Right cardiac atrium (tissue), 5 donors: ENCODE measurements around the gene LIFR. TPM values are rescaled to one million over a fixed set of nuclear protein-coding genes. Genes with fewer than 3 reads are reported as not detected.

Experiments used
- ATAC-seq, 2 donors: fragments of 200-7000 bp; cut with Tn5 transposase; one replicate each; pipeline versions ENCODE4 v1.8.0 to v1.9.1; 2020; ENCODE audit warnings: moderate library complexity in 2 of 2, mild to moderate bottlenecking in 1 of 2
- DNase-seq, 3 donors: peaks; one replicate each; pipeline ENCODE4 v3.0.0-alpha.2; 2020
- H3K27ac ChIP-seq: one replicate; pipeline ENCODE4 v1.5.1; 2013; ENCODE audit warnings: mild to moderate bottlenecking, low read length, control low read depth, moderate library complexity
- H3K27me3 ChIP-seq: one replicate; pipeline ENCODE4 v1.6.1; 2013; ENCODE audit not compliant: control insufficient read depth, insufficient read depth
- H3K4me1 ChIP-seq: one replicate; pipeline ENCODE4 v1.6.1; 2013; ENCODE audit warnings: low read length; ENCODE audit not compliant: control insufficient read depth, insufficient read depth
- H3K4me3 ChIP-seq: one replicate; pipeline ENCODE4 v1.5.1; 2013; ENCODE audit warnings: low read length, control low read depth
- H3K9me3 ChIP-seq: one replicate; pipeline ENCODE4 v1.6.1; 2013; ENCODE audit warnings: low read length; ENCODE audit not compliant: control insufficient read depth
- WGBS: extraction: QIAGEN DNeasy Blood & Tissue Kit; methylation state at CpG from one replicate; pipeline ENCODE4 v1.1.7; 2013; 5-methylcytosine and 5-hydroxymethylcytosine counted together
- intact Hi-C, 4 donors: fragments of 100-400 bp; cut with DNase I; formaldehyde crosslinking; loops; one replicate each; pipeline versions ENCODE4 v1.11.0 to v1.14.0; 2022 to 2023
- polyA plus RNA-seq: library from polyadenylated mRNA; stranded (reverse); fragments of 200-250 nt; gene quantifications from one replicate; pipeline ENCODE4 v1.2.3, GENCODE V29; 2013
- total RNA-seq, 4 donors: library from RNA; stranded (reverse); fragmentation: NEBNext Ultra II Directional; extraction: Animal tissue kit (Norgen Biotek cat#: 25700); gene quantifications; one replicate each; pipeline ENCODE4 v1.2.1, GENCODE V29; 2021
- donor health status: healthy with polysubstance abuse.
- donor health status: DM: no; HTN: yes; CAD: no.
- donor health status: DM: no; HTN: no; CAD: no.
- donor health status: DM: no; HTN: yes; CAD: no; lungs with severe emphysema.
- donor health status: DM: yes; HTN: yes; CAD: no.

LIFR gene
- total and polyA plus RNA-seq, 5 donors = 16.8 to 66.9 (median 63.1) TPM

GRCh38 chr5:38467353-38468040 lies 88.9 kb downstream of the LIFR start:
- intact Hi-C loops = no loop called here
- 14% methylated on average over 22 of the region's 22 CpGs for WGBS
- peak overlapping the region; percentile 80 for H3K27ac ChIP-seq
- DNase-seq = peak; percentile 77 to 91 (median 91)
- ATAC-seq = peak; percentile 63 to 70
- no peak overlapping the region for H3K4me3 ChIP-seq
- H3K4me1 ChIP-seq = peaks cover 41% of the 10 kb centered on the region
- no peaks in the 10 kb centered on the region for H3K27me3 ChIP-seq
- no peaks in the 10 kb centered on the region for H3K9me3 ChIP-seq

GRCh38 chr5:38466424-38467189 lies 89.8 kb downstream of the LIFR start:
- H3K27ac ChIP-seq = peak overlapping the region; percentile 80
- H3K4me3 ChIP-seq = no peak overlapping the region
- no peaks in the 10 kb centered on the region for H3K27me3 ChIP-seq
- peak; percentile 87 to 95 (median 93) for DNase-seq
- peak; percentile 68 to 72 for ATAC-seq
- no peaks in the 10 kb centered on the region for H3K9me3 ChIP-seq
- H3K4me1 ChIP-seq = peaks cover 41% of the 10 kb centered on the region
- 46% methylated on average over 24 of the region's 24 CpGs for WGBS
- intact Hi-C loops = no loop called here

GRCh38 chr5:38465702-38466423 lies 90.6 kb downstream of the LIFR start:
- WGBS = 78% methylated on average over 9 of the region's 9 CpGs
- Histone ChIP-seq H3K4me3 (no peak overlapping the region), H3K27ac (peak overlapping the region; percentile 80), H3K4me1 (peaks cover 41% of the 10 kb centered on the region), H3K9me3 (no peaks in the 10 kb centered on the region), H3K27me3 (no peaks in the 10 kb centered on the region)
- DNase-seq = peak in 1 of 3 donors; percentile 48
- intact Hi-C loops = no loop called here
- ATAC-seq = no peak

DNA sequence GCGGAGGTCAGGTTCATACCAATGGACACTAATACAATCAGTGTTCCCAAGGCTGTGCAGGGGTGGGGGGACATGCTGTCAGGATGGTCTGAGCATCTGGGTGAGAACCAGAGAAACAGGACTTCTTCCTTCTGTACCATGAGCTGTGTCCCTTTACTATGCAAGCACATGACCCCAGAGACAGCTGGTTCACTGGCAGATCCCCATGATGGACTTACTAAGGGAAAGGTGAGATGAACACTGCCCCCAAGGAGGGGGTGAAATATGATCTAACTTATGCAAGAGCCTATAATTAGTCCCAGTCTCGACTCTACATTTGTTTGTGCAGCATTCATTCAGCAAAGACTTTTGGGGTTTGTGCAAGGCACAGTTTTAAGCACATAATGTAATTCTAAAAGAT lies 91.4 kb downstream of the LIFR start:
- Histone ChIP-seq H3K27me3 (no peaks in the 10 kb centered on the region), H3K27ac (peak overlapping the region; percentile 64), H3K4me3 (no peak overlapping the region), H3K4me1 (peaks cover 41% of the 10 kb centered on the region), H3K9me3 (no peaks in the 10 kb centered on the region)
- WGBS = 59% methylated on average over 2 of the region's 2 CpGs
- no peak for ATAC-seq
- intact Hi-C loops = no loop called here
- no peak for DNase-seq

DNA sequence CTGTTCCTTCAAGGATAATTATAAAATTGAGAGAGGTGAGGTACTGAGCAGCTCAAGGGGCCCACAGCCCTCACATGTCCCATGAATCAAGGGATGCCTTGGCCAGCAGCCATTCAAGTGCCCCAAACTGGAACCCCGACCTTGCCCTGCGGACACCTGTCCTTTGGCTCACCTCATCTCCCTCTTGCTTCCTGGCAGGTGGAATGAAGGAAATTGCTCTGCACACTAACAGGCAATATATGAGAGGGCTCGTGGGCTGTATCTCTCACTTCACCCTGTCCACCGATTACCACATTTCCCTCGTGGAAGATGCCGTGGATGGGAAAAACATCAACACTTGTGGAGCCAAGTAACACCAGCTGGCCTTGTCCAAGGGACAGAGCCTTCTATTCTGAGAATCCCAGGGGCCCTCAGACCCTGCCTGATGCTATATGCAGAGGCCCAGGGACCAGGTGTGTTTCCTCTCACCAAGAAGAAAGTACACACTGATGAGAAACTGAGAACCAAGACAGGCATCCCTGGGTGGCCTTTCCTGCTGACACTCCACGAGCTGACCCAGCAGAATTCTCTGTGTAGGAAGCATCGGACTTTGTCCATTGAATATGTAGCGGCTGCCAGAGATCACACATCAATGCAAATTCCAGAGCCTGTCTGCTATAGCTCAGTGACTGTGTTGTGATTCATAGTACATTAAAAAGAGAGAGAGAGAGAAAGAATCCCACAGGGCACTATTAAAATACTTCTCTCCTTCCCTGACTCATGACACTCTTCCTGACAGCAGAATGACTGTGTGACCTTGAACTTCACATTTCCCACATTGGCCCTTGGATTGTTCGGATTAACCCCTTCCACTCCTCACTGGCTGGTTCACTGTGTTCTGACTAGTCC lies 92.6 kb downstream of the LIFR start:
- peaks cover 31% of the 10 kb centered on the region for H3K4me1 ChIP-seq
- peak in 1 of 2 donors; percentile 41 for ATAC-seq
- intact Hi-C loops = no loop called here

GRCh38 chr5:38462976-38463633 lies 93.3 kb downstream of the LIFR start:
- DNase-seq = no peak
- Histone ChIP-seq H3K4me1 (peaks cover 24% of the 10 kb centered on the region), H3K9me3 (no peaks in the 10 kb centered on the region), H3K27ac (peak overlapping the region; percentile 82), H3K4me3 (no peak overlapping the region), H3K27me3 (no peaks in the 10 kb centered on the region)
- 48% methylated on average over 7 of the region's 7 CpGs for WGBS
- ATAC-seq = no peak
- intact Hi-C loops = no loop called here

More for the DNA sequence above, 92.6 kb downstream of the LIFR start:
- H3K9me3 ChIP-seq = no peaks in the 10 kb centered on the region
- 26% methylated on average over 10 of the region's 10 CpGs for WGBS
- peak in 1 of 3 donors; percentile 49 for DNase-seq
- no peaks in the 10 kb centered on the region for H3K27me3 ChIP-seq
- no peak overlapping the region for H3K4me3 ChIP-seq
- peak overlapping the region; percentile 82 for H3K27ac ChIP-seq

GRCh38 chr5:38458174-38458573 lies 98.3 kb downstream of the LIFR start:
- no peak for ATAC-seq
- H3K4me3 ChIP-seq = no peak overlapping the region
- no peak overlapping the region for H3K27ac ChIP-seq
- WGBS = 96% methylated on average over 8 of the region's 8 CpGs
- no peaks in the 10 kb centered on the region for H3K9me3 ChIP-seq
- no peaks in the 10 kb centered on the region for H3K27me3 ChIP-seq
- no peaks in the 10 kb centered on the region for H3K4me1 ChIP-seq
- DNase-seq = no peak
- intact Hi-C loops = no loop called here

GRCh38 chr5:38456657-38457399 lies 99.6 kb downstream of the LIFR start:
- ATAC-seq (no peak), DNase-seq (no peak)
- Histone ChIP-seq H3K4me3 (no peak overlapping the region), H3K9me3 (no peaks in the 10 kb centered on the region), H3K27me3 (no peaks in the 10 kb centered on the region), H3K4me1 (no peaks in the 10 kb centered on the region), H3K27ac (no peak overlapping the region)
- intact Hi-C loops = no loop called here
- 86% methylated on average over 4 of the region's 4 CpGs for WGBS

DNA sequence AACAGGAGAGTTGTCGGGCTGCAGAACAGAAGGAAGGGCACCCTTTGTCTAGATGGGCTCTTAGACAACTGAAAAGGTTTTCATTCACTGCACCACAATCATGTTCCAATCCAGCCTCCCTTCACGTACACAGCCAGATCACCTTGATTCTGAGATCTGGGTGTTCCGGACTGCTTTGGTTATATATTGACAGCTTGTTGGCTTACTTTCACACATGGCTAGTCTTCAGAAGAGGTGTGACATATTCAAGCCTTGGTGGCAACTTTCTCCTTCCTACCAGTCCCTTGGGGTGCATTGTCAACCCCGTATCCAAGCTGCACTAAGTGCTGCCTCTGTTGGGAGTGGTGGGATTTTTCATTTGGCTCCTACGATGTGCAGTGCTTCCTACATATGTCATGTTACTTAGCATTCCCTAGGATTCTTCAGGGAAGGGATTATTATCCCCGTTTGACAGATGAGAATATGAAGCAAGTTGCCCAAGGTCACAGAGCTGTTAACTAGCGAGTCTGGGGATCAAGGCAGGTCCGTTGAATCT lies 100.6 kb downstream of the LIFR start:
- H3K4me3 ChIP-seq = no peak overlapping the region
- H3K9me3 ChIP-seq = no peaks in the 10 kb centered on the region
- peaks cover under 1% of the 10 kb centered on the region for H3K4me1 ChIP-seq
- DNase-seq (no peak), ATAC-seq (no peak)
- H3K27me3 ChIP-seq = no peaks in the 10 kb centered on the region
- intact Hi-C loops = no loop called here
- H3K27ac ChIP-seq = no peak overlapping the region
- 88% methylated on average over 8 of the region's 8 CpGs for WGBS
